ENCODE data around the gene MAP2. TPM values are rescaled to one million over a fixed set of nuclear protein-coding genes. Genes with fewer than 3 reads are reported as not detected.

Gene MAP2
- total RNA-seq, 1 donor from 2014 or later, result 58.1 TPM

GRCh38 chr2:209395652-209396051, 28.2 kb upstream of the MAP2 start:
- TF ChIP-seq CTCF (IDR thresholded peaks at IDR 0.05; ENCODE audit: insufficient read depth, low read length, poor library complexity, severe bottlenecking), result no peak
- Histone ChIP-seq H3K36me3 (ENCODE audit: control insufficient read depth, insufficient read depth, low read length) (no peaks in the 10 kb centered on the region), H3K4me3 (ENCODE audit: low read depth, low read length) (no peak overlapping the region), H3K27me3 (ENCODE audit: control insufficient read depth, insufficient read depth, low read length) (no peaks in the 10 kb centered on the region)
- no peak for DNase-seq (ENCODE audit: low read depth)

- H3K36me3 ChIP-seq (ENCODE audit: control insufficient read depth, insufficient read depth, low read length), result no peaks in the 10 kb centered on the region
- no peak for TF ChIP-seq CTCF (IDR thresholded peaks at IDR 0.05; ENCODE audit: insufficient read depth, low read length, poor library complexity, severe bottlenecking)
- DNase-seq (ENCODE audit: low read depth), result no peak
- no peaks in the 10 kb centered on the region for H3K27me3 ChIP-seq (ENCODE audit: control insufficient read depth, insufficient read depth, low read length)
- H3K4me3 ChIP-seq (ENCODE audit: low read depth, low read length), result no peak overlapping the region
Measured at GRCh38 chr2:209398463-209398862, 25.4 kb upstream of the MAP2 start.

- no peak for DNase-seq (ENCODE audit: low read depth)
Measured at GRCh38 chr2:209401788-209402187, 22.1 kb upstream of the MAP2 start.

GRCh38 chr2:209411296-209411695, 12.6 kb upstream of the MAP2 start:
- Histone ChIP-seq H3K4me3 (ENCODE audit: low read depth, low read length) (no peak overlapping the region), H3K27me3 (ENCODE audit: control insufficient read depth, insufficient read depth, low read length) (no peaks in the 10 kb centered on the region), H3K36me3 (ENCODE audit: control insufficient read depth, insufficient read depth, low read length) (no peaks in the 10 kb centered on the region)
- DNase-seq (ENCODE audit: low read depth), result no peak
- TF ChIP-seq CTCF (IDR thresholded peaks at IDR 0.05; ENCODE audit: insufficient read depth, low read length, poor library complexity, severe bottlenecking), result no peak

More at GRCh38 chr2:209401788-209402187, 22.1 kb upstream of the MAP2 start:
- no peaks in the 10 kb centered on the region for H3K27me3 ChIP-seq (ENCODE audit: control insufficient read depth, insufficient read depth, low read length)
- no peak for TF ChIP-seq CTCF (IDR thresholded peaks at IDR 0.05; ENCODE audit: insufficient read depth, low read length, poor library complexity, severe bottlenecking)
- no peak overlapping the region for H3K4me3 ChIP-seq (ENCODE audit: low read depth, low read length)
- H3K36me3 ChIP-seq (ENCODE audit: control insufficient read depth, insufficient read depth, low read length), result no peaks in the 10 kb centered on the region

GRCh38 chr2:209411718-209412117, 12.1 kb upstream of the MAP2 start:
- DNase-seq (ENCODE audit: low read depth), result no peak
- H3K4me3 ChIP-seq (ENCODE audit: low read depth, low read length), result no peak overlapping the region
- TF ChIP-seq CTCF (IDR thresholded peaks at IDR 0.05; ENCODE audit: insufficient read depth, low read length, poor library complexity, severe bottlenecking), result no peak
- H3K27me3 ChIP-seq (ENCODE audit: control insufficient read depth, insufficient read depth, low read length), result no peaks in the 10 kb centered on the region
- H3K36me3 ChIP-seq (ENCODE audit: control insufficient read depth, insufficient read depth, low read length), result no peaks in the 10 kb centered on the region

GRCh38 chr2:209413311-209414014, 10.4 kb upstream of the MAP2 start:
- Histone ChIP-seq H3K36me3 (ENCODE audit: control insufficient read depth, insufficient read depth, low read length) (no peaks in the 10 kb centered on the region), H3K4me3 (ENCODE audit: low read depth, low read length) (no peak overlapping the region), H3K27me3 (ENCODE audit: control insufficient read depth, insufficient read depth, low read length) (no peaks in the 10 kb centered on the region)
- no peak for TF ChIP-seq CTCF (IDR thresholded peaks at IDR 0.05; ENCODE audit: insufficient read depth, low read length, poor library complexity, severe bottlenecking)
- no peak for DNase-seq (ENCODE audit: low read depth)
